ENCODE results near the gene CLEC9A.

- no peak for TF ChIP-seq ELF4 (IDR thresholded peaks at IDR 0.05)
- TF ChIP-seq FOXM1 (IDR thresholded peaks at IDR 0.05; ENCODE audit: borderline replicate concordance) = no peak
- TF ChIP-seq FOXK2 (IDR thresholded peaks at IDR 0.05) = no peak
- TF ChIP-seq FOXA1 (IDR thresholded peaks at IDR 0.05) = no peak
- TF ChIP-seq BHLHE40 (IDR thresholded peaks at IDR 0.05; ENCODE audit: borderline replicate concordance) = no peak
Measured at GRCh38 chr12:10069099-10069498, 38.6 kb downstream of the CLEC9A start.

Measured in HEK293T (cell line).